Stimulated activated naive CD8-positive, alpha-beta T cell treated with anti-CD3 and anti-CD28 coated beads, Interleukin-15, Interleukin-2, amounts not matched to agents 100 ng/mL and 50 ng/mL, for 24 hours (primary cell): ENCODE measurements around the gene USO1.
"Not testable (repeated sequence)": the region's sequence is repeated elsewhere in the genome, so short reads cannot be mapped to it uniquely, and the experiment has no call there.

Experiments used
- H3K27ac Mint-ChIP-seq: one replicate; pipeline ENCODE4 v1.8.0; 2021; ENCODE audit warnings: mild to moderate bottlenecking, mixed read lengths
- H3K27me3 Mint-ChIP-seq: one replicate; pipeline ENCODE4 v1.8.0; 2021; ENCODE audit warnings: mixed read lengths
- H3K36me3 Mint-ChIP-seq: one replicate; pipeline ENCODE4 v1.8.0; 2021; ENCODE audit warnings: low read depth, mixed read lengths
- H3K4me1 Mint-ChIP-seq: one replicate; pipeline ENCODE4 v1.8.0; 2021; ENCODE audit warnings: low read depth, mixed read lengths
- H3K4me3 Mint-ChIP-seq: one replicate; pipeline ENCODE4 v1.8.0; 2021; ENCODE audit warnings: mild to moderate bottlenecking, mixed read lengths
- H3K9me3 Mint-ChIP-seq: one replicate; pipeline ENCODE4 v1.8.0; 2021; ENCODE audit warnings: mixed read lengths

The USO1 gene

DNA sequence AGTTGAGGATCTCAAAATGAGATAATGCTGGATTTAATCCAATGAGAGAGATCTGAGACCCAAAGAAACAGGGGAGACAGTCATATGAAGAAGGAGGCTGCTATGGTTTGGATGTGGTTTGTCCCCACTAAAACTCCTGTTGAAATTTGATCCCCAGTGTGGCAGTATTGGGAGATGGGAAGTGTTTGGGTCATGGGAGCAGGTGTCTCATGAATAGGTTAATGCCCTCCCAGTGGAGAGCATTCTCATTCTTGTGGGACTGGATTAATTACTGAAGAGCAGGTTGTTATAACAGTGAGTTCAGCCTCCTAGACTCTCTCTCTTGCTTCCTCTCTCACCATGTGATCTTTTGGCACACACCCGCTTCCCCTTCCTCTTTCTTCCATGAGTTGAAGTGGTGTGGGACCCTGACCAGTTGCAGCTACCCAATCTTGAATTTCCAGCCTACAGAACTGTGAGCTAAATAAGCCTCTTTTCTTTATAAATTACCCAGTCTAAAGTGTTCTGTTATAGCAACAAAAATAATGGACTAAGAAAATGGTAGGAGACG lies 107.6 kb downstream of the USO1 start:
- peaks cover 3% of the 10 kb centered on the region for H3K27me3 Mint-ChIP-seq

DNA sequence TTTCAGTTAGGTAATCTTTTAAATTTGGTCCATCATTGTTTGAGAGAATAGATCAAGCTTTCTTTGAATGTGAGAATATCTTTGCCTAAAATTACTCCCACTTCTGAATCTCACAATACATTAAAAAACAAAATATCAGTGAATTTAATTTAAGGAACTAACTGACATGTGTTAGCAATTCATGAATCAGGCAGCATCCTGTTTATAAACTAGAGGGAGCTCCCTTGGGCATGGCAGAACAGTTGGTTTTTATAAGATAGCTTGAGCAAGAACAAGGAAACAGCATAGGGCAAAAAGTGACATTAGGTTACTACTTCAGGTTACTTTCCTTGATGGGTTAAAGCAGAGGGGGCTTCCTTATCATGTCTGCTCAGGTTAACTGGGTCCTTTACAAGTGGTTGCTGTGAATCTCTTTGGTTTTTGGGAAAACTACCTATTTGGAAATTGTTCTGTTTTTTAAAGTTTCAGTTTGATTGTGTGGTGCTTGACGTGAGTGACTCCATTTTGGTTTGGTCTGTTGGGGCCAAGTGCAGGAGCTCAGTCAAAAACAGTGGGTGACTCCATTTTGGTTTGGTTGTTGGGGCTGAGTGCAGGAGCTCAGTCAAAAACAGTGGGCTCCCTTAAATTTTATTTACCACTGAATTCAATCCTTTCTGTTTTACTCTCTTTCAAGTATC lies 109.9 kb downstream of the USO1 start:
- peaks cover 3% of the 10 kb centered on the region for H3K27me3 Mint-ChIP-seq
- no peak overlapping the region for H3K27ac Mint-ChIP-seq
- H3K36me3 Mint-ChIP-seq = no peaks in the 10 kb centered on the region
- no peaks in the 10 kb centered on the region for H3K4me1 Mint-ChIP-seq
- no peaks in the 10 kb centered on the region for H3K9me3 Mint-ChIP-seq
- H3K4me3 Mint-ChIP-seq = no peak overlapping the region

More for the DNA sequence above, 107.6 kb downstream of the USO1 start:
- H3K9me3 Mint-ChIP-seq = no peaks in the 10 kb centered on the region
- H3K36me3 Mint-ChIP-seq = no peaks in the 10 kb centered on the region
- no peaks in the 10 kb centered on the region for H3K4me1 Mint-ChIP-seq
- no peak overlapping the region for H3K4me3 Mint-ChIP-seq
- H3K27ac Mint-ChIP-seq = no peak overlapping the region

DNA sequence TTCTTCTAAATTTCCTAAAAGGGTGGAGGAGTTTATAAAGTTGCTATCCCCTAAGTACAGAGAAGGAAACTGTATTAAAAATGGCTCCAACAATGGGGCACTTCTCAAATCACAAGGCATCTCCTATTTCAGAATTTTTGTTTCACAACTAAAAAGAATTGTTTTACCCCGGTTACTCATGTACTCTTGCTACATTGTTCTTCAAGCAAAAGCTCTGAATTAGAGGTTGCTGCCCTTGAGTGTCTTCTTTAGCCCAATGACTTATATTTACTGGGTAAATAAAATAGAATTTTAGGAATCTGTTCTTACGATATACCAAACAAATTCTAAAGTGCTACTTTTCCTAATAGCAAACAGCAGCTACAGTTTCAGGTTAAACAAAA lies 110.4 kb downstream of the USO1 start:
- Mint-ChIP-seq H3K9me3 (no peaks in the 10 kb centered on the region), H3K27ac (no peak overlapping the region), H3K4me3 (no peak overlapping the region), H3K36me3 (no peaks in the 10 kb centered on the region), H3K27me3 (peaks cover 3% of the 10 kb centered on the region), H3K4me1 (no peaks in the 10 kb centered on the region)

DNA sequence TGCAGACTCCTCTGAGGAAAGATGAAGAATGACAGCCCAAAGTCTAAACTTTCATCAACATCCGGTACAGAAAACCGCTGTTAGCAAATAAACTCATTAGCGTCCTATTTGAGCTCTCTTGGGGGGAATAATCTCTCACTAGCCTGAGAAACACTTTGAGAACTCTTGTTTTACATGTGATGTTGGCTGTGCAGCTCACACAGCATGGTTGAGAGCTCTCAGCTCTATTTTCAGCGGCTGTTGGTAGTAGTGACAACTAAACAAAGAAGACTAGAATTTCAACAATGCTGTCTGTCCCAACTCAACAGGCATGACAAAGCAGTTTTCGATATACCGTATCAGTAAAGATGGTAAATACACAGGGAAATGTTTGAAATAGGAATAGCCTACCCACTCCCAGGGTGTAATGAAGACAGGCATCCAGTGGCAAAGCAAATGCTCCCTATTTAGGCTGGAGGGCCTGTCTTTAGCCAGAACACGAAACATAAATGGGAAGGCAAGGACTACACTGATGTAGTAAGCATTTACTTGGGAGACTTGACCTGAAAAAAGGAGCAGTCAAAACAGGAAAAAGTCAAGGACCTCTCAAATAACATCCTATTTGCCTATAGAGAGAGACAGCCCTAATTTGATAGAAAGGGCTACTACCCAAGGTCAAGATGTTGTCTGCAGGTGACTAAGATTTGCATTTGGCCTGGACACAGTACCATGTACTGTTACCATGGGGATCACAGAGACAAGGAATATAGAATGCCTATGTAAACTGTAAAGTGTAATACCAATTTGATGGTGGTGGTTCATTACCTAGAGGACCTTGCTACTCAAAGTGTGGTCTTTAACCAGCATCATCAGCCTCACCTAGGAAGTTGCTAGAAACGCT lies 117.5 kb downstream of the USO1 start:
- Mint-ChIP-seq H3K27me3 (no peaks in the 10 kb centered on the region), H3K36me3 (no peaks in the 10 kb centered on the region), H3K9me3 (no peaks in the 10 kb centered on the region), H3K4me3 (no peak overlapping the region), H3K4me1 (no peaks in the 10 kb centered on the region), H3K27ac (no peak overlapping the region)

DNA sequence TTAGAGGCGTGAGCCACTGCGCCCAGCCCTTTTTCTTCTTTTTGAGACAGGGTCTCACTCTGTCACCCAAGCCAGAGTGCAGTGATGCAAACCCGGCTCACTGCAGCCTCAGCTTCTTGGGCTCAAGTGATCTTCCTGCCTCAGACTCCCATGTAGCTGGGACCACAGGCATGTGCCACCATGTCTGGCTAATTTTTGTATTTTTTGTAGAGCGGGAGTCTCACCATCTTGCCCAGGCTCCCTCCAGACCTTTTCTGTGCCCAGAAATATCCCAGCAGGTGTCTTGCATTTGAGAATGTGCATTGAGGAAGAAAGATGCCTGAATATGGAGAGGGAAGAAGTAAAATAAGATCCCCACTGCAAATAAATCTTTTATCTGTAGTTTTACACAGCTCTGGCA lies 119.2 kb downstream of the USO1 start:
- no peaks in the 10 kb centered on the region for H3K9me3 Mint-ChIP-seq
- no peaks in the 10 kb centered on the region for H3K4me1 Mint-ChIP-seq
- no peaks in the 10 kb centered on the region for H3K27me3 Mint-ChIP-seq
- no peak overlapping the region for H3K27ac Mint-ChIP-seq
- H3K36me3 Mint-ChIP-seq = no peaks in the 10 kb centered on the region
- H3K4me3 Mint-ChIP-seq = no peak overlapping the region

DNA sequence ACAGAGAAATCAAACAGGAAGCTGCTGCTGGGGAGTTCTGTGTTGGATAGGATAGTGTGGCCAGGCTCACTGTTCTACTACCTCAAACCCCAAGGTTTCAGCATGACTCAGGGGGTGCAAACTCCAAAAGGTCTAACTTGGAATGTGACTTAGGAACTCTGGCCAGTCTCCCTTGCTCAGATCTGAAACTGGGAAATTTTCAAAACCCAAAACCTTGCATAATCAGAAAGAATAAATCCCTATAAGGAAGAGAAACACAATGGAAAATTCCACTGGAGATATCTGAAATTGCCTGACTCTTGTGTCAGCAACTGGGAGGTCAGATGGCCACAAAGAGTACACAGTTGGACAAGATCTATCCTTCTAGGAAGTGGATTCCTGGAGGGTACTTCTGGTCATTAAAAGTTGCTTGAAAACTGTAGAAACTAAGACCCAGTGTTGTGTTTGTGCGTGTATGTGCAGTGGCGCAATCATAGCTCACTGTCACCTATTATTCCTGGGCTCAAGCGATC lies 119.8 kb downstream of the USO1 start:
- Mint-ChIP-seq H3K4me1 (peaks cover 5% of the 10 kb centered on the region), H3K36me3 (no peaks in the 10 kb centered on the region), H3K27ac (peak overlapping the region; percentile 58), H3K27me3 (no peaks in the 10 kb centered on the region), H3K9me3 (no peaks in the 10 kb centered on the region), H3K4me3 (no peak overlapping the region)

DNA sequence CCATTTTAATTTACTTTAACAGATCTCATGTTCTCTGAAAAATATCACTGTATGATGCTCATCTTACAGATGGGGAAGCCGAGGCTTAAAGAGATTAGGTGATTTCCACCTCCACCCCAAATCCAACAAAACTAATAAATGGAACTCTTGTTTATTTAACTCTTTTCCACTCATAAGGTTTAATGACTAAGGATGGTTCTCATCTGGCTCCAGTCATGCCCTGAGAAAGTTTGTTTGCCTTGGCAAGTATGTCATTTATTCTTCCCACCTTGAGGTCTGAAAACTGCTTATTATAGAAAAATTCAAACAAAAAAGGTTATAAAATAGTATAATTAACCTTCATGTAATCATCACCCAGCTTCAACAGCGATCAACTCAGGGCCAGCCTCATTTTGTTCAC lies 121.6 kb downstream of the USO1 start:
- Mint-ChIP-seq H3K9me3 (no peaks in the 10 kb centered on the region), H3K27ac (no peak overlapping the region), H3K4me1 (peaks cover 7% of the 10 kb centered on the region), H3K27me3 (no peaks in the 10 kb centered on the region), H3K4me3 (no peak overlapping the region), H3K36me3 (no peaks in the 10 kb centered on the region)

DNA sequence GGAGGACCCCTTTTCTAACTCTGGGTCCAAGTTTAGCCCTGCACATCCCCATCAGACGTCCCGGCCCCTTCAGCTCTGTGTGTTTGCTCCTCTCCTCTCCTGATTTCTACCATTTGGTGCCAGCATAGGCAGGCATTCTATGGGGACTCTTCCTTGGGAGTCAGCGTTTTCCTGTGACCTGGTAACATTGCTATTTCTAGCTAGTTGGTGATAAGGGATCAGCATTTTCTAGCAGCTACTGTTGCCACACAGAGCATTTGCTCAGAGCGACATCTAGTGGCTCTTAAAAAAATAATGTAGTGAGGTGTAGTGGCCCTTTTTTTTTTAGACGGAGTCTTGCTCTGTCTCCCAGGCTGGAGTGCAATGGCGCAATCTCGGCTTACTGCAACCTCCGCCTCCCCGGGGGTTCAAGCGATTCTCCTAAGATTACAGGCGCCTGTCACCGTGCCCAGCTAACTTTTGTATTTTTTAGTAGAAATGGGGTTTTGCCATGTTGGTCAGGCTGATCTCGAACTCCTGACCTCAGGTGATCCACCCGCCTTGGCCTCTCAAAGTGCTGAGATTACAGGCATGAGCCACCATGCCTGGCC lies 123.9 kb downstream of the USO1 start:
- not testable (repeated sequence) for H3K9me3 Mint-ChIP-seq, H3K36me3 Mint-ChIP-seq, H3K4me1 Mint-ChIP-seq, H3K27ac Mint-ChIP-seq, H3K4me3 Mint-ChIP-seq, H3K27me3 Mint-ChIP-seq

DNA sequence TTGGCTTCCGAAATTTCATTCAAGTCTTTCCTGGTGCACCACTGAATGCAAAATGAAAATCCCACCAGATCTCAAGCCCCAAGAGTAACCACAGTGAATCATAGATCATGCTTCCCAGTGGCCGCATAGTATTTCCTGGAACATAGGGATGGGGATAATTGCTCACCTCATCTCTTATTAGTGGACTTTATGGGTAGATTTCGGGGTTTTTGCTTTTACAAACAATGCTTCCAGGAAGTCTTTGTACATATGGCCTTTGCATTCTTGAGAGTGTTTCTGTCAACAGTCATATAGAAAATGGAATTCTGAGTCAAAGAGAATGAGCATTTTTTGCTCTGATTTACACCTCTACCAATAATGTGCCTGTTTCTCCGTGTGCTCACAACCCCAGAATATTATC lies 124.5 kb downstream of the USO1 start:
- peaks cover 7% of the 10 kb centered on the region for H3K27me3 Mint-ChIP-seq
- no peak overlapping the region for H3K27ac Mint-ChIP-seq
- H3K4me3 Mint-ChIP-seq = no peak overlapping the region
- H3K36me3 Mint-ChIP-seq = no peaks in the 10 kb centered on the region
- H3K4me1 Mint-ChIP-seq = peaks cover 7% of the 10 kb centered on the region
- H3K9me3 Mint-ChIP-seq = no peaks in the 10 kb centered on the region

DNA sequence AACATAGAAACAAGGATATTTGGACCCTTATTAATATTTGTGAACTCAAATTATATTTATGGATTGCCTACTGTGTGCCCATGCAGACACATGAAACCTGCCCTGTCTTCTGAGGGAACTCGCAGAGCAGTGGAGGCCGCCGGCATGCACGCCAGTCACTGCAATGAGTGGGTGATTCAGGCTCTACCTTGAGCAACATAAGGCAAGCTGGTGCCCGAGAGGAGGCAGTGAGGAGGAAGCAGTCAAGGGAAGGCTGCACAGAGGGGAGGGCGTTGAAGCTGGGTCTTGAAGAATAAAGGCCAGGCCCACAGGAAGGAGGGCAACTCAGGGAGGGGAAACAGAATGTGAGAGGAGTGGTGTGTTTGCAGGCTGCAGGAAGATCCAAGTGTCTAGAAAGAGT lies 125.1 kb downstream of the USO1 start:
- peaks cover 7% of the 10 kb centered on the region for H3K27me3 Mint-ChIP-seq
- H3K36me3 Mint-ChIP-seq = no peaks in the 10 kb centered on the region
- no peak overlapping the region for H3K4me3 Mint-ChIP-seq
- peaks cover 7% of the 10 kb centered on the region for H3K4me1 Mint-ChIP-seq
- H3K27ac Mint-ChIP-seq = no peak overlapping the region
- H3K9me3 Mint-ChIP-seq = no peaks in the 10 kb centered on the region

DNA sequence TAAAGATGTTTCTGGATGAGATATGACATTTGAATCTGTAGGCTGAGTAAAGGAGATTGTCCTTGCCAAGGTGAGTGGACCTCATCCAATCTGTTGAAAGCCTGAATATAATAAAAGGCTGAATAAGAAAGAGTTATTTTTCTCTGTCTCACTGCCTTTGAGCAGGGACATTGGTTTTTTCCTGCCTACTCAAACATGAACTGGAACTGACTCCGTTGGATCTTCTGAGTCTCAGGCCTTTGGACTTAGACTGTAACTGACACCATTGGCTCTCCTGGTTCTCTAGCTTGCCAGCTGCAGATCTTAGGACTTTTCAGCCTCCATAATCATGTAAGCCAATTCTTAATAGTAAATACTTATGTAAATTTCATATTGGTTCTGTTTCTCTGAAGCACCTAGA lies 134.3 kb downstream of the USO1 start:
- Mint-ChIP-seq H3K4me1 (no peaks in the 10 kb centered on the region), H3K36me3 (no peaks in the 10 kb centered on the region), H3K4me3 (no peak overlapping the region), H3K27me3 (no peaks in the 10 kb centered on the region), H3K27ac (no peak overlapping the region), H3K9me3 (no peaks in the 10 kb centered on the region)

DNA sequence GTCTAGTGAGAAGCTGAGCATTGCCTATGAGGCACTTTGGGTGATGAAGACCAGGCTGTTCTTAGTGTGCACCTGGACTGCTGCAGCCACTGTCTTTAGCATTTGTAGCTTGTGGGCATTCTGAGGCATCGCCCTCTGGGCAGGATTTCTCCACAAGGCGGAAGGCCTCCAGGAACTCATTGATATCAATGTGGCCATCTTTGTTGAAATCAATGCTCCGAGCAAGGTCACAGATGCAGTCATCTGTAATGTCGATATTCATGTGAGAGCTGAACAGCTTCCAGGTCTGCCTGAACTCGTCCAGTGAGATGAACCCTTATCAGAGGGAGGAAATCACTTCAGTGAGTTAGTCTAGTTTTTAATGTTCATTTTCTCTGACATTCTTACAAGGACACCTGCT lies 136.2 kb downstream of the USO1 start:
- H3K27me3 Mint-ChIP-seq = no peaks in the 10 kb centered on the region

More for the DNA sequence above, 136.2 kb downstream of the USO1 start:
- Mint-ChIP-seq H3K9me3 (no peaks in the 10 kb centered on the region), H3K4me1 (no peaks in the 10 kb centered on the region), H3K27ac (no peak overlapping the region), H3K4me3 (no peak overlapping the region), H3K36me3 (no peaks in the 10 kb centered on the region)
